SK-N-SH (cell line): ENCODE results near the gene LY6G6D. TPM values are rescaled to one million over a fixed set of nuclear protein-coding genes. Genes with fewer than 3 reads are reported as not detected.
A peak's percentile ranks its signal among the peaks of the same experiment; 100 is the strongest.

Experiments
- CHD2 ChIP-seq: fragments of 150-350 bp; IDR thresholded peaks from 2 replicates; pipeline ENCODE4 v1.6.1; 2018; ENCODE audit warnings: low read length; ENCODE audit not compliant: partially characterized antibody
- CTCF ChIP-seq: fragments of 200-600 bp; sonication (generic); IDR thresholded peaks from 2 replicates; pipeline ENCODE4 v1.6.1; 2017; ENCODE audit warnings: antibody characterized with exemption, mild to moderate bottlenecking, moderate library complexity
- EP300 ChIP-seq, 2 experiments: IDR thresholded peaks; 2 replicates each; pipeline versions ENCODE4 v1.4.0 to v1.6.1; 2012; ENCODE audit warnings: borderline replicate concordance in 1 of 2, low read depth in 1 of 2, low read length in 1 of 2
- EZH2phosphoT487 ChIP-seq: fragments of 200-600 bp; sonication (generic); IDR thresholded peaks from 2 replicates; pipeline ENCODE4 v1.6.1; 2017; ENCODE audit warnings: low read depth, mixed run types, mild to moderate bottlenecking, antibody characterized with exemption, moderate library complexity, borderline replicate concordance
- FOXJ3 ChIP-seq: sonication (generic); formaldehyde crosslinking; IDR thresholded peaks from 2 replicates; pipeline ENCODE4 v1.5.1; 2020; ENCODE audit warnings: mild to moderate bottlenecking, missing genetic modification reagents
- GATA2 ChIP-seq: sonication (generic); formaldehyde crosslinking; IDR thresholded peaks from 2 replicates; pipeline ENCODE4 v1.5.0; 2020; ENCODE audit warnings: mild to moderate bottlenecking, missing genetic modification reagents
- IRF3 ChIP-seq: fragments of 150-350 bp; IDR thresholded peaks from 2 replicates; pipeline ENCODE4 v1.6.1; 2016; ENCODE audit warnings: mild to moderate bottlenecking, low read depth, low read length
- MAX ChIP-seq: IDR thresholded peaks from 2 replicates; pipeline ENCODE4 v1.4.0; 2012; ENCODE audit warnings: low read depth
- MEF2A ChIP-seq: IDR thresholded peaks from 2 replicates; pipeline ENCODE4 v1.4.0; 2012; ENCODE audit warnings: low read depth, borderline replicate concordance
- MXI1 ChIP-seq: IDR thresholded peaks from 2 replicates; pipeline ENCODE4 v1.6.1; 2012; ENCODE audit warnings: mild to moderate bottlenecking, low read depth, low read length, improper control_type of control experiment
- NRF1 ChIP-seq: IDR thresholded peaks from 2 replicates; pipeline ENCODE4 v1.6.1; 2012; ENCODE audit warnings: low read depth, mild to moderate bottlenecking, low read length
- PBX3 ChIP-seq: IDR thresholded peaks from 2 replicates; pipeline ENCODE4; 2012
- POLR2AphosphoS5 ChIP-seq: IDR thresholded peaks from 2 replicates; pipeline ENCODE4 v1.6.1; 2012; ENCODE audit warnings: low read depth, low read length
- RCOR1 ChIP-seq: fragments of 150-350 bp; IDR thresholded peaks from 2 replicates; pipeline ENCODE4 v1.6.1; 2017; ENCODE audit warnings: antibody characterized with exemption, low read length
- RXRA ChIP-seq: IDR thresholded peaks from 2 replicates; pipeline ENCODE4 v1.4.0; 2012; ENCODE audit warnings: low read depth, mild to moderate bottlenecking, borderline replicate concordance
- SMC3 ChIP-seq: IDR thresholded peaks from 2 replicates; pipeline ENCODE4 v1.6.1; 2012; ENCODE audit warnings: low read depth, low read length, improper control_type of control experiment
- TEAD4 ChIP-seq: IDR thresholded peaks from 2 replicates; pipeline ENCODE4 v1.4.0; 2012; ENCODE audit warnings: mild to moderate bottlenecking, borderline replicate concordance; ENCODE audit not compliant: insufficient read depth
- USF1 ChIP-seq: IDR thresholded peaks from 2 replicates; pipeline ENCODE4 v1.4.0; 2012; ENCODE audit warnings: low read depth, borderline replicate concordance
- USF2 ChIP-seq: fragments of 150-350 bp; IDR thresholded peaks from 2 replicates; pipeline ENCODE4 v1.6.1; 2017; ENCODE audit warnings: antibody characterized with exemption, low read length, low read depth, borderline replicate concordance
- YY1 ChIP-seq: IDR thresholded peaks from 2 replicates; pipeline ENCODE4 v1.4.0; 2012; ENCODE audit warnings: low read depth, mild to moderate bottlenecking
- polyA plus RNA-seq, 3 experiments: library from polyadenylated mRNA; depleted of rRNA; stranded (reverse); fragments of >200 nt; gene quantifications; 2 replicates each; pipeline ENCODE4 v1.2.3, GENCODE V29; 2012

The LY6G6D gene
- polyA plus RNA-seq, 1 of the 3 experiments (the other 2 are of a cell fraction) = not detected

GRCh38 chr6:31736021-31736767 lies 21.0 kb downstream of the LY6G6D start, which contains the start of gene CLIC1 (continued):
- TF ChIP-seq GATA2 (CRISPR knock-in tag) (no peak), CTCF (no peak), PBX3 (peak; percentile 19; the same call in 1 of the 2 replicates), USF2 (no peak), MAX (peak; percentile 62), SMC3 (no peak), RCOR1 (no peak), TEAD4 (no peak), EZH2phosphoT487 (no peak), USF1 (no peak), NRF1 (no peak), RXRA (no peak), EP300 (IDR thresholded peaks at IDR 0.05; ENCODE audit: borderline replicate concordance in 1 of 2, low read depth in 1 of 2, low read length in 1 of 2) (no peak), CHD2 (no peak), POLR2AphosphoS5 (peak; percentile 95), YY1 (0 out of 2 replicates have a peak, but pooled peaks have one; percentile 51), MXI1 (peak; percentile 71), MEF2A (no peak), IRF3 (no peak), FOXJ3 (CRISPR knock-in tag) (no peak)
